Measurements from ENCODE around the gene PCDHGB1. TPM values are rescaled to one million over a fixed set of nuclear protein-coding genes. Genes with fewer than 3 reads are reported as not detected.

PCDHGB1 gene
- total RNA-seq, 2 experiments from 2014 or later = 3.0 to 4.1 TPM

GRCh38 chr5:141356133-141356532 lies 6.2 kb downstream of the PCDHGB1 start:
- intact Hi-C loops (cut with micrococcal nuclease; ENCODE audit: unreplicated experiment) = loop anchor here (5.0 to 10.0 kb wide), 2 partner anchors 56 to 161 kb away; partner anchors contain the start of genes PCDHB10, PCDHB11 and PCDHGA10
- H3K4me3 ChIP-seq (ENCODE audit: low read depth, low read length, poor library complexity, severe bottlenecking) = no peak overlapping the region
- no peaks in the 10 kb centered on the region for H4K20me1 ChIP-seq (ENCODE audit: insufficient read depth, low read length)
- BruUV-seq (replicated peaks) = no TSS peak
- peaks cover 19% of the 10 kb centered on the region for H3K4me1 ChIP-seq (ENCODE audit: insufficient read depth, low read length, poor library complexity, severe bottlenecking)
- POLR2A ChIA-PET = interaction anchor here (0.5 kb wide), 1 partner anchor 185 kb away, joined by 3 read pairs; no protein-coding TSS in a partner anchor
- H3K79me2 ChIP-seq (ENCODE audit: insufficient read depth, low read depth, low read length) = peaks cover 7% of the 10 kb centered on the region; the same call in 1 of the 2 replicates
- H2AFZ ChIP-seq (ENCODE audit: low read length) = no peak overlapping the region
- no peak overlapping the region for H3K27ac ChIP-seq (ENCODE audit: low read depth, low read length, poor library complexity, severe bottlenecking)
- no peak for DNase-seq (ENCODE audit: low spot score)
- no peaks in the 10 kb centered on the region; the same call in 1 of the 2 replicates for H3K36me3 ChIP-seq (ENCODE audit: insufficient read depth, low read length)
- TF ChIP-seq CTCF (conservative IDR thresholded peaks at IDR 0.05; ENCODE audit: low read length) = no peak
- no peak for TF ChIP-seq EZH2phosphoT487 (IDR thresholded peaks at IDR 0.05; ENCODE audit: borderline replicate concordance, low read depth, low read length)
- H3K9me2 ChIP-seq (ENCODE audit: insufficient read depth, low read length) = no peaks in the 10 kb centered on the region
- H3K4me2 ChIP-seq (ENCODE audit: low read length) = no peak overlapping the region
- no peaks in the 10 kb centered on the region; the same call in 1 of the 2 replicates for H3K9me3 ChIP-seq (ENCODE audit: low read length)
- CTCF ChIA-PET (ENCODE audit: unreplicated experiment) = interaction anchor here (1.1 to 1.4 kb wide), 2 partner anchors 37 to 208 kb away, joined by 3 read pairs; no protein-coding TSS in a partner anchor

- H3K27ac ChIP-seq (ENCODE audit: low read depth, low read length, poor library complexity, severe bottlenecking) = no peak overlapping the region
- intact Hi-C loops (cut with micrococcal nuclease; ENCODE audit: unreplicated experiment) = loop anchor here (5.0 to 10.0 kb wide), 2 partner anchors 55 to 162 kb away; partner anchors contain the start of genes PCDHB10, PCDHB11 and PCDHGA10
- peaks cover 25% of the 10 kb centered on the region for H3K4me1 ChIP-seq (ENCODE audit: insufficient read depth, low read length, poor library complexity, severe bottlenecking)
- no peak for DNase-seq (ENCODE audit: low spot score)
- no peaks in the 10 kb centered on the region for H3K9me2 ChIP-seq (ENCODE audit: insufficient read depth, low read length)
- CTCF ChIA-PET (ENCODE audit: unreplicated experiment) = no interaction called here
- H4K20me1 ChIP-seq (ENCODE audit: insufficient read depth, low read length) = no peaks in the 10 kb centered on the region
- BruUV-seq (replicated peaks) = no TSS peak
- no peak overlapping the region for H3K4me2 ChIP-seq (ENCODE audit: low read length)
- H3K36me3 ChIP-seq (ENCODE audit: insufficient read depth, low read length) = no peaks in the 10 kb centered on the region; the same call in 1 of the 2 replicates
- POLR2A ChIA-PET = no interaction called here
- H2AFZ ChIP-seq (ENCODE audit: low read length) = no peak overlapping the region
- no peak overlapping the region for H3K4me3 ChIP-seq (ENCODE audit: low read depth, low read length, poor library complexity, severe bottlenecking)
- no peak for TF ChIP-seq CTCF (conservative IDR thresholded peaks at IDR 0.05; ENCODE audit: low read length)
- TF ChIP-seq EZH2phosphoT487 (IDR thresholded peaks at IDR 0.05; ENCODE audit: borderline replicate concordance, low read depth, low read length) = no peak
- no peaks in the 10 kb centered on the region; the same call in 1 of the 2 replicates for H3K9me3 ChIP-seq (ENCODE audit: low read length)
- H3K79me2 ChIP-seq (ENCODE audit: insufficient read depth, low read depth, low read length) = peaks cover 7% of the 10 kb centered on the region; the same call in 1 of the 2 replicates
Measured at GRCh38 chr5:141356950-141357349, 7.1 kb downstream of the PCDHGB1 start.

All from OCI-LY7 (cell line).